ENCODE data around the gene LCOR. TPM values are rescaled to one million over a fixed set of nuclear protein-coding genes. Genes with fewer than 3 reads are reported as not detected.
A peak's percentile ranks its signal among the peaks of the same experiment; 100 is the strongest.

LCOR gene
- total RNA-seq, 2 experiments from 2014 or later, result 27.8 to 34.0 TPM

DNA sequence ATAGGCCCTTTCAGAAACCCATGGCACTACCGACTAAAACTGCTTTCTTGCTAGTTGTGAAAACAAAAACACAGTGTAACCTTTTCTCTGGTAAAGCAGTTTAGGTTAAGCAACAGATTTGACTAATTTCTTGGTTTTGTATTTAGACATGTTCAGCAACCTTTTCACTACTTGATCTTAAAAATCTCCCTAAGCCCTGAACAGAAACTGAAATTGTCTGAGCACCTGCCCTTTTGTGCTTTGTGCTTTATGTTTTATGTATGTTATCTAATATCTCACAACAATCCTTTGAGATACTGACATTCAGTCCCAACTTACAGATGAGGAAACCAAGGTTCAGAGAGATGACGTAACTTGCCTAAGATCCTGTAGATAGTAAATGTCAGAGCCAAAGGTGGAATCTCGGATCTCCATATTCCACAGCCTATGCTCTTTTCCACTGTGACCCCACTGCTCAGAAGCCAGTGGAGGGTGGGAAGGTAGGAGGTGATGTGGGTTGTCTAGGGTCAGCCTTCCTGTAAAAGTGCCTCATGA is 146.6 kb downstream of the LCOR start:
- H3K36me3 Mint-ChIP-seq, result peaks cover 16% of the 10 kb centered on the region
- H3K4me3 Mint-ChIP-seq, result peak overlapping the region; percentile 5
- H3K27me3 Mint-ChIP-seq, result no peaks in the 10 kb centered on the region
- peaks cover 22% of the 10 kb centered on the region for H3K4me1 Mint-ChIP-seq
- ATAC-seq (peak; percentile 67), DNase-seq (no peak)
- H3K9me3 Mint-ChIP-seq (ENCODE audit: low read depth), result no peaks in the 10 kb centered on the region
- CTCF ChIA-PET, result interaction anchor here (1.3 to 1.6 kb wide), 2 partner anchors 46 to 59 kb away, joined by 3 to 5 read pairs; no protein-coding TSS in a partner anchor
- peak overlapping the region; percentile 68 for H3K27ac Mint-ChIP-seq

DNA sequence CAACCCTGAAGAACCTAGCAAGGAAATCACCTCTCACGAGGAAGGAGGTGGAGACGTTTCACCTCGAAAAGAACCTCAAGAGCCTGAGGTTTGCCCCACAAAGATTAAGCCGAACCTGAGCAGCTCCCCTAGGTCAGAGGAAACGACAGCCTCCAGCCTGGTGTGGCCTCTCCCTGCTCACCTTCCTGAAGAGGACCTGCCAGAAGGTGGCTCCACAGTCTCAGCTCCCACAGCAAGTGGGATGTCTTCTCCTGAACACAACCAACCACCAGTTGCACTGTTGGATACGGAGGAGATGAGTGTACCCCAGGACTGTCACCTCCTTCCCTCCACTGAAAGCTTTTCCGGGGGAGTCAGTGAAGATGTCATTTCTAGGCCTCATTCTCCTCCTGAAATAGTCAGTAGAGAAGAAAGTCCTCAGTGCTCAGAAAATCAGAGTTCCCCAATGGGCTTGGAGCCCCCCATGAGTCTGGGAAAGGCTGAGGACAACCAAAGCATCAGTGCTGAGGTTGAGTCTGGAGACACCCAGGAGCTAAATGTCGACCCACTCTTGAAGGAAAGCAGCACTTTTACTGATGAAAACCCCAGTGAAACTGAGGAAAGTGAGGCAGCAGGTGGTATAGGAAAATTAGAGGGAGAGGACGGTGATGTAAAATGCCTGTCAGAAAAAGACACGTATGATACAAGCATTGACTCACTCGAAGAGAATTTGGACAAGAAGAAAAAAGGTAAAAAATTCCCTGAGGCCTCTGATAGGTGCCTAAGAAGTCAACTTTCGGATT is 150.2 kb downstream of the LCOR start:
- no peaks in the 10 kb centered on the region for H3K27me3 Mint-ChIP-seq
- no peak overlapping the region for H3K4me3 Mint-ChIP-seq
- peaks cover 24% of the 10 kb centered on the region for H3K4me1 Mint-ChIP-seq
- H3K9me3 Mint-ChIP-seq (ENCODE audit: low read depth), result no peaks in the 10 kb centered on the region
- no peak for ATAC-seq
- DNase-seq, result no peak
- H3K36me3 Mint-ChIP-seq, result peaks cover 15% of the 10 kb centered on the region
- CTCF ChIA-PET, result interaction anchor here (0.9 to 2.5 kb wide), 3 partner anchors 23 to 43 kb away, joined by 4 to 8 read pairs (median 5); no protein-coding TSS in a partner anchor
- no peak overlapping the region for H3K27ac Mint-ChIP-seq

DNA sequence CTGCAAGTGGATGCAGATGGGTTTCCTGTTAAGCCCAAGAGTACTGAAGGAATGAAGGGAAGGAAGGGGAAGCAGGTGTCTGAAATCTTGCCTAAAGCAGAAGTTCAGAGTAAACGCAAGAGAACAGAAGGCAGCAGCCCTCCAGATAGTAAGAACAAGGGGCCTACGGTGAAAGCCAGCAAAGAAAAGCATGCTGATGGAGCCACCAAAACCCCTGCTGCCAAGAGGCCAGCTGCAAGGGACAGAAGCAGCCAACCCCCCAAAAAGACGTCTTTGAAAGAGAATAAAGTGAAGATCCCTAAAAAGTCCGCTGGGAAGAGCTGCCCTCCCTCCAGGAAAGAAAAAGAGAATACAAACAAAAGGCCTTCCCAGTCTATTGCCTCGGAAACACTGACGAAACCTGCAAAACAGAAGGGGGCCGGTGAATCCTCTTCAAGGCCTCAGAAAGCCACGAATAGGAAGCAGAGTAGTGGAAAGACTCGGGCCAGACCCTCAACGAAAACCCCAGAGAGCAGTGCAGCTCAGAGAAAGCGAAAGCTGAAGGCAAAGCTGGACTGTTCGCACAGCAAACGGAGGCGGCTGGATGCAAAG is 152.5 kb downstream of the LCOR start:
- H3K27ac Mint-ChIP-seq, result no peak overlapping the region
- H3K4me1 Mint-ChIP-seq, result peaks cover 4% of the 10 kb centered on the region
- H3K9me3 Mint-ChIP-seq (ENCODE audit: low read depth), result no peaks in the 10 kb centered on the region
- peak; percentile 42 for ATAC-seq
- H3K36me3 Mint-ChIP-seq, result peaks cover 15% of the 10 kb centered on the region
- peak overlapping the region; percentile 21 for H3K4me3 Mint-ChIP-seq
- DNase-seq, result no peak
- CTCF ChIA-PET, result interaction anchor here (1.0 to 2.5 kb wide), 4 partner anchors 24 to 53 kb away, joined by 3 to 8 read pairs (median 4); no protein-coding TSS in a partner anchor
- no peaks in the 10 kb centered on the region for H3K27me3 Mint-ChIP-seq

DNA sequence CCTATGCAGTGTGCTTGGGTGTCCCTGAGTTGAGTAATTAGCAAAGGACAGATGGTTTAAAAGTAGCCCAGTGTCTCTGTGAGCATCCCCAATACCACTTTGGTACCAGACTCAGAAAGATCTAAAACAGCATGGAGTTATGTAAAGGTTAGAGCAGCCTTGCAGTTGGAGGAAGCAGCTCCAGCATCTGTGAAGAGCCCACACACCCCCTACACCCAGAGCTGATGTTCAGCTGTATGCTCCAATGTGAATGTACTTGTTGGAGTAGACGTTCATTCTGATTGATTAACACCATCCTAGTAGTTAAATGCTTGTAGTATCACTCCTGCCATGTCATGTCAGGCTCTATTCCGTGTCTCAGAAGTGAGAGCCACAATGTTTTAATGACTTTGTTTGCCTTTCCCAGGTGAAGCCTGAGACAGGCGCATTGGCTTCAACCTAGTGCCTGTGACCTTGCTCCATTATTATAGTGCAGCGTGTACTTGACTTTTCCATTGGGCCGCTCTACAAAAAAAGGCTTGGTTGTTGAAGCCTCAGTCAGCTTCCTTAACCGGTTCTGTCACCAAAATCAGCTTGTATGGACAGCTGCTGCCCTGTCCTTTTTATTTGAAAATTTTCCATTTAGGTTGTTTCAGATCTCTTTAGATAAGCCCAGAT is 154.2 kb downstream of the LCOR start:
- H3K27ac Mint-ChIP-seq, result no peak overlapping the region
- no peak for DNase-seq
- H3K4me1 Mint-ChIP-seq, result peaks cover 7% of the 10 kb centered on the region
- no peak overlapping the region for H3K4me3 Mint-ChIP-seq
- H3K36me3 Mint-ChIP-seq, result peaks cover 7% of the 10 kb centered on the region
- H3K9me3 Mint-ChIP-seq (ENCODE audit: low read depth), result no peaks in the 10 kb centered on the region
- no peak for ATAC-seq
- no peaks in the 10 kb centered on the region for H3K27me3 Mint-ChIP-seq
- CTCF ChIA-PET, result interaction anchor here (1.6 kb wide), 1 partner anchor 39 kb away, joined by 4 read pairs; no protein-coding TSS in a partner anchor

DNA sequence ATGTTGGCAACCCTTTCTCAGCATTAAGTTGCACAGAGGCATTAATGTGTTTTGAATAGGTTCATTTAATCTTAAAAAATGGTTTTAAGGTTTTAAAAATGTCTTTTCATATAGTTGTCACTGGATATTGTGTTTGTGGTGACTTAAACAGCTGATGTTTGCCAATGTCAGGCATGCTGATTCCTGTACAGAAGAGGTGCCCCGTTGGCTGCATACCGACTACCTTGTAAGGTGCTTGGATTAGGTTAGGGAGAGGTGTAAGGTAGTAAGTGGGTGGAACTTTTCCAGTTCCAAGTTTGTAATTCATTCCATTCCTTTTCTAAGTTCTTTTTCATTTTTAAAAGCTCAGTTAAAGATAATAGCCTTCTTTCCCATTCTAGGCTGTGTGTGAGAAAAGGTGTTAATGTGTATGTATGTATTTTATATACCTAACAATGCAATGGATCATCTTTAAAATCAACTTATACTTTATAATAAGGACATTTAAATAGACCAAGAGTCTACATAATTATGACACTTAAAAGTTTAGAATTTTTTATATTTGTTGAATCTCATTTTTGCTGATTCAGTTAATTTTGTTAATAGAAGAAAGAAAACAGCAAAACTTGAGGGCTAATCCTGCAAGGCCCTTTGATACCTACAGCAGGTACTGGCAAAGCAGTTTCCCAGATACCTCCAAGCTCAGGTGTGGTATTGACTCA is 155.2 kb downstream of the LCOR start:
- no peak overlapping the region for H3K4me3 Mint-ChIP-seq

DNA sequence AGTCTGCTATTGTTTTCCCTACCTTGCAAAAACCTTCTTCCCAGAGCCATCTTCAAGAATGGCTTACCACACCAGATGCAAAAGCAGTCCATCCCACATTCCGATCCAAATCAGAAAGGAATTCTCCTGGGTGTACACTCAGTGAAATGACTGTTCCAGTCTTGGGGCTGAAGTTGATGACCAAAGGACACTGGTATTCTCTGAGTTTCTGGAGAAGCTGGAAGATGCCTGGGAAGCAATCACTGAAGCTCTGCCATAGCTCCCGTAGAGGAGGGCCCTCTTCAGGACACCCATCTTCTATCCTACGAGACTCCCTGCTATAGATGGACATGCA is 155.7 kb downstream of the LCOR start:
- CTCF ChIA-PET, result interaction anchor here (1.6 kb wide), 1 partner anchor 38 kb away, joined by 4 read pairs; no protein-coding TSS in a partner anchor
- Mint-ChIP-seq H3K27me3 (no peaks in the 10 kb centered on the region), H3K27ac (no peak overlapping the region), H3K4me1 (peaks cover 12% of the 10 kb centered on the region), H3K9me3 (ENCODE audit: low read depth) (no peaks in the 10 kb centered on the region), H3K4me3 (no peak overlapping the region), H3K36me3 (no peaks in the 10 kb centered on the region)
- ATAC-seq (no peak), DNase-seq (no peak)

More for the DNA sequence above, 155.2 kb downstream of the LCOR start:
- H3K9me3 Mint-ChIP-seq (ENCODE audit: low read depth), result no peaks in the 10 kb centered on the region
- CTCF ChIA-PET, result interaction anchor here (1.6 kb wide), 1 partner anchor 38 kb away, joined by 4 read pairs; no protein-coding TSS in a partner anchor
- ATAC-seq (no peak), DNase-seq (no peak)
- H3K27me3 Mint-ChIP-seq, result no peaks in the 10 kb centered on the region
- no peaks in the 10 kb centered on the region for H3K36me3 Mint-ChIP-seq
- H3K4me1 Mint-ChIP-seq, result peaks cover 9% of the 10 kb centered on the region
- no peak overlapping the region for H3K27ac Mint-ChIP-seq

DNA sequence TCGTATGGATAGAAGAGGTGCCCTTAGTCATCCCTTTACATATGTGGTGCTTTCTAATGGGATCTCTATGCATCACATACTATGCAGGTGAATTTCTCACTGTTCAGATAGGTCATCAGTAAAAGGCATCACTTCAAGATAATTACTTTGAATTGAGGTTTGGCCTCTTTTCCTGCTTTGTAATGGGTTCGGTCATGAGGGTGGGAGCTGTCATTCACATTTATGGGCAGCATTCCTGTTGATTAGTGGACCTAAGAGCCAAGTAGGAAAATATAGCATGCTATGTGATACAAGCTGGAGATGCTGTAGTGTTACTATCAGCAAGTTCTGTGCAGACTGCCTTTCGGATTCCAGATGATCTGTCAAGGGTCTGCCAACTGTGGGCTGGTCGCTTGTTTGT is 156.3 kb downstream of the LCOR start:
- H3K9me3 Mint-ChIP-seq (ENCODE audit: low read depth), result no peaks in the 10 kb centered on the region
- H3K36me3 Mint-ChIP-seq, result no peaks in the 10 kb centered on the region
- no peak overlapping the region for H3K27ac Mint-ChIP-seq
- ATAC-seq, result no peak
- peaks cover 12% of the 10 kb centered on the region for H3K4me1 Mint-ChIP-seq
- H3K4me3 Mint-ChIP-seq, result no peak overlapping the region
- CTCF ChIA-PET, result interaction anchor here (1.1 kb wide), 1 partner anchor 113 kb away, joined by 6 read pairs; no protein-coding TSS in a partner anchor
- no peaks in the 10 kb centered on the region for H3K27me3 Mint-ChIP-seq
- DNase-seq, result no peak

DNA sequence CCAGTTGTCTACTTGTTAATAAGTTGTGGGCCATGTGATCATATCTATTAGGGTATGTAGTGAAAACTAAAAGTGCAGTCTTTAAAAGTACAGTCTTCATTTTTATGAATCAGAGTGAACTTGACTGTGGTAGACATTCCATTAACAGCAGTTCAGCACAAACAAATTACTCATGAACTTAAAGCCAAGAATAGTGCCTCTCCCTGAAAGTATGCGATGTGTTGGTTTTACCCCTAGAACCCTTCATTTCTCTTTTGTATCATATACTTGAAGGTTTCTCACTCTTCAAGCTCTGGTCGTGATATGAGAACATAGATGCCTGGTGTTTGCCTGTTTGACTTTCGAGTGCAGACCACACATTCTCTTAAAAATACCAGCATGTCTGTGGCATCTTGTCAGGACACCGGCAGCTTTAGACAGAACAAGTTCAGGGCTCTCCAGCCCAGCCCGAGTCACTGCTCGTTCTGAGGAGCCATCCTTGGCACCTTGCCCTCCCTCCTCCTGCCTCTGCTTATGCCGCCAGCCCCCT is 159.3 kb downstream of the LCOR start:
- peaks cover 10% of the 10 kb centered on the region for H3K4me1 Mint-ChIP-seq
- H3K36me3 Mint-ChIP-seq, result no peaks in the 10 kb centered on the region
- CTCF ChIA-PET, result no interaction called here
- ATAC-seq (no peak), DNase-seq (no peak)
- H3K9me3 Mint-ChIP-seq (ENCODE audit: low read depth), result no peaks in the 10 kb centered on the region
- H3K4me3 Mint-ChIP-seq, result no peak overlapping the region
- H3K27ac Mint-ChIP-seq, result no peak overlapping the region
- no peaks in the 10 kb centered on the region for H3K27me3 Mint-ChIP-seq

DNA sequence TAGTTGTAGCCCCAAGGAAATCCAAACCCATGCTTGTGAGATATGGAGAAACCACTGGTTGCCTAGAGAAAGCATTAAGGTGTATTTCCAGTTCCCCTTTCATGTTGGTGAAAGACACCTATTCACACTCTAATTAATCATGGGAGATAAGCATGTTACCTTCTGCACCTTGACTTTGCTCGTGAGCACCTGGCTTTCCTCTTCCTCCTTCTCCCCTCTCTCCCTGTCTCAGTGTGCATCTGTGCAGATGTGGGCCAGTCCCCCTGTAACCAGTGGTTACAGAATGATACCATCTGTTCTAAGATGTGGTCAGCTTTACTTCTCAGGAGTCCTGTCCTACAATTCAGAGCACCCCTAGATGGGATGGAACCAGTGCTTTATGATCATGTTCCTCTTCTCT is 160.6 kb downstream of the LCOR start:
- Mint-ChIP-seq H3K4me3 (no peak overlapping the region), H3K4me1 (peaks cover 10% of the 10 kb centered on the region), H3K27me3 (no peaks in the 10 kb centered on the region), H3K27ac (no peak overlapping the region), H3K36me3 (no peaks in the 10 kb centered on the region), H3K9me3 (ENCODE audit: low read depth) (no peaks in the 10 kb centered on the region)
- no peak for DNase-seq
- ATAC-seq, result no peak
- CTCF ChIA-PET, result no interaction called here

DNA sequence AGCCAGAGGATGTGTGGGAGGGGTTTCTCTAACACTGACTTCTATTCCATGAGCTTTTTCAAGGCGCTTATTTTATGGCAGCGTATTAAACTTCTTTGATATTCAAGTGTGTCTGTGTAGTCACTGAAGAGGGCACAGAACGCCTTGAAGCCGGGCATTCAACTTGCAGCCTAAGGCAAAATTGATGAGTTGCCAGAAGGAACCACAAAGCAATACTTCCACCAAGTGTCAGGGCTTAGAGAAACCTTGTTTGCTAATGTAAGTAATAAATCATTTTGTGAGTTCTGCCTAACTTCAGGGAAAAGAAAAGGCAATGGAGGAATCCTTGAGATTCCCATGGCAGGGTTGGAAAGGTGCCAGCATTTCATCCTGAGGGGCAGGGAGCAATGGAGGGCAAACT is 163.8 kb downstream of the LCOR start:
- H3K27me3 Mint-ChIP-seq, result no peaks in the 10 kb centered on the region
- DNase-seq (no peak), ATAC-seq (no peak)
- no peaks in the 10 kb centered on the region for H3K9me3 Mint-ChIP-seq (ENCODE audit: low read depth)
- H3K27ac Mint-ChIP-seq, result no peak overlapping the region
- H3K4me1 Mint-ChIP-seq, result peaks cover 10% of the 10 kb centered on the region
- H3K36me3 Mint-ChIP-seq, result no peaks in the 10 kb centered on the region
- CTCF ChIA-PET, result no interaction called here
- no peak overlapping the region for H3K4me3 Mint-ChIP-seq

DNA sequence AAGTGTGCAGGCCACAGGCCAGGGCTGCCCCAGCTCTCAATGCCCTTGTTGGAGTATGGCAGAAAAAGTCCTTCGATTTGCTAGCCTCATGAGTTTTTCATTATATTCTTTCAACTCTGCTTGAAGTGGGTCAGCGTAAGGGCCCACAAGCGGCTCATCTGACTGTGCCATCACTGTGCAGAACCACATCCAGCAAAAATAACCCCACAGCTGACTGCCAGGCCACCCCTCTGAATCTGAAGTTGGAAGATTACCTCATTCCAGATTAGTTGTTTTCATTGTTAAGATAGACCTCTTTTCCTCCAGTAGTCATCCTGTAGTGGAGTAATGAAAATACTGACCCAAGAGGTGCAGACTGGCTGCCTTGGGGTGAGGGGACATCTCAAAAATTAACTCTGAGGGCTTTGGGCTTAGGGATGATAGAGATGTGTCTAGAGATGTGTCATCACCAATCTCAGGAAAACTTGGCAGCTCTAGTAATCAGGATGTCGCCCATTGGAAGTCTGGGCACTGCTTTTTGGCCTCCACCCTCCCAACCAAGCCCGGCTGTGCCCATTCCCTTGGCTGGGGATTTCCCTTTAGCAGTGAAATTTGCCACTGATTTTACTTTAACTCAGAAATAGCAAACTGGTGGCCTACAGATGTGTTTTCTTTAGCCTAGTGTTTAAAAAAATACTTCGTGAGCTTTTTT is 164.3 kb downstream of the LCOR start:
- Mint-ChIP-seq H3K27ac (no peak overlapping the region), H3K9me3 (ENCODE audit: low read depth) (no peaks in the 10 kb centered on the region), H3K36me3 (no peaks in the 10 kb centered on the region), H3K4me1 (peaks cover 7% of the 10 kb centered on the region), H3K27me3 (no peaks in the 10 kb centered on the region), H3K4me3 (no peak overlapping the region)
- CTCF ChIA-PET, result interaction anchor here (0.9 kb wide), 1 partner anchor 100 kb away, joined by 3 read pairs; no protein-coding TSS in a partner anchor
- DNase-seq, result no peak
- ATAC-seq, result no peak

DNA sequence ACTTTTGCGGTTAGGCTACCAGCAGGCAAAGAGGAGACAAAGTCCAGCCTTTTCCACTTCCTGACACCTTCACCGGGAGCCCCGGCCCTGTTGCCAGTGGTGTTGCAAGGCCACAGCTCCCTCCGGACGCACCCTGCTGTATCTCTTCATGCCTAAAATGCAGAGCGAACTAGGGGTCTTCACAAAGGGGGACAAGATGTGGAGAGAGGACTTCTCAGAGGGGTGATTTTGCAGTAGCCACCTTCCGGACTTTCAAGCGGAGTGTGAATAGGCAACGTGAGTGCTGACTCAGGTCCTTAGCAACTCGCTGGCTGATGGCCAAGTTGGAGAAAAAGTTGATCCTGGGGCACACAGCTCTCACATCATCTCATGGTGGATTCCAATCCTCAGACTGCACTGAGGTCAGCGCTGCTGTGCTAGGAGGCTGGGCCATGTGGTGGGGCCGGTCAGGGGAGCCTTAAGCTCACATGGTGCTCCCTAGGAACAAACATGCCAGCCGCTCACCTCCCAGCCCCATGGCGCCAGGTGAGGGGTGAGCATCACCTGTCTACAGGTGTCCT is 166.3 kb downstream of the LCOR start:
- H3K27ac Mint-ChIP-seq, result no peak overlapping the region
- no peaks in the 10 kb centered on the region for H3K9me3 Mint-ChIP-seq (ENCODE audit: low read depth)
- DNase-seq, result no peak
- ATAC-seq, result no peak
- H3K36me3 Mint-ChIP-seq, result no peaks in the 10 kb centered on the region
- CTCF ChIA-PET, result interaction anchor here (1.1 kb wide), 1 partner anchor 18 kb away, joined by 3 read pairs; no protein-coding TSS in a partner anchor
- no peak overlapping the region for H3K4me3 Mint-ChIP-seq
- H3K27me3 Mint-ChIP-seq, result no peaks in the 10 kb centered on the region
- no peaks in the 10 kb centered on the region for H3K4me1 Mint-ChIP-seq

Measured in activated CD8-positive, alpha-beta memory T cell treated with anti-CD3 and anti-CD28 coated beads, Interleukin-2, amount 10 ng/mL, durations not matched to agents 7 days and 5 days (primary cell).